ENCODE data around the gene TCF7. TPM values are rescaled to one million over a fixed set of nuclear protein-coding genes. Genes with fewer than 3 reads are reported as not detected.

The TCF7 gene
- total RNA-seq, 1 experiment from 2014 or later: 13.0 TPM

DNA sequence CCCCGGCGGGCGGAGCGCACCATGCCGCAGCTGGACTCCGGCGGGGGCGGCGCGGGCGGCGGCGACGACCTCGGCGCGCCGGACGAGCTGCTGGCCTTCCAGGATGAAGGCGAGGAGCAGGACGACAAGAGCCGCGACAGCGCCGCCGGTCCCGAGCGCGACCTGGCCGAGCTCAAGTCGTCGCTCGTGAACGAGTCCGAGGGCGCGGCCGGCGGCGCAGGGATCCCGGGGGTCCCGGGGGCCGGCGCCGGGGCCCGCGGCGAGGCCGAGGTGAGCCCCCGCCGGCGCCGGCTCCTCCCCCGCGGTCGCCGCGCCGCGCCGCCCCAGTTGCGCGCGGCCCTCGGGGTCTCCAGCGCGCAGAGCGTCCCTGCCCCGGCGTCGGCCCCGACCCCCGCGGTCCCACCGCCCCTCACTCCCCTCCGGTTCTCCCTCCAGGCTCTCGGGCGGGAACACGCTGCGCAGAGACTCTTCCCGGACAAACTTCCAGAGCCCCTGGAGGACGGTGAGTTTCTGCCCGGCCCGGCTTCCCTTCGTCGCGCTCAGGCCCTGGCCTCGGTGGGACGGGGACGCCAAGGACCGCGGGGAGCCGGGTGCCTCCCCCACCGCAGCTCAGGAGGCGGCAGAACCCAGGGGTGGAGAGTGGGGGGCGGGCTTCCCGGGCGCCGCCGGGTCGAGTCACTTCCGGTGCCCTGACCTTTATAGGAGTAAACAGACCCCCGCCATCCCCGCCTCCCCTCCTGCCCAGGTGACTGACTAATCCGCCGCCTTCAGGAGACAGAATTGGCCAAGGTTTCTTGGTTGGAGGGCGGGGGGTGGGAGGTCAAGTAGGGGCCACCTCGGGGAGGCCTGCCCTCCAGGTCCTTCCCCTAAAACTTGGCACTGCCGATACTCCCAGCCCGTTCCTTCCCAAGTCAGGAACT, 665 bp downstream of the TCF7 start:
- Histone ChIP-seq H2AFZ (peak overlapping the region; percentile 72), H3K79me2 (ENCODE audit: low read depth) (no peaks in the 10 kb centered on the region), H3K27me3 (ENCODE audit: insufficient read depth, low read depth) (no peaks in the 10 kb centered on the region), H3K4me2 (peak overlapping the region; percentile 67), H4K20me1 (ENCODE audit: insufficient read depth) (no peaks in the 10 kb centered on the region), H3F3A (ENCODE audit: insufficient read depth, low read depth) (peaks cover 15% of the 10 kb centered on the region; the same call in 1 of the 2 replicates), H3K9me2 (ENCODE audit: insufficient read depth) (no peaks in the 10 kb centered on the region), H3K36me3 (ENCODE audit: low read depth) (no peaks in the 10 kb centered on the region), H3K9me3 (ENCODE audit: insufficient read depth, low read depth) (no peaks in the 10 kb centered on the region), H3K27ac (no peak overlapping the region), H3K4me1 (replicated peaks; ENCODE audit: insufficient read depth) (0 out of 2 replicates have a peak, but pooled peaks cover 6% of the 10 kb centered on the region), H3K4me3 (peak overlapping the region; percentile 90)
- peak in 1 of 2 experiments; percentile 34 for DNase-seq
- intact Hi-C loops (cut with micrococcal nuclease; ENCODE audit: unreplicated experiment): no loop called here
- TF ChIP-seq, protein P1, sequence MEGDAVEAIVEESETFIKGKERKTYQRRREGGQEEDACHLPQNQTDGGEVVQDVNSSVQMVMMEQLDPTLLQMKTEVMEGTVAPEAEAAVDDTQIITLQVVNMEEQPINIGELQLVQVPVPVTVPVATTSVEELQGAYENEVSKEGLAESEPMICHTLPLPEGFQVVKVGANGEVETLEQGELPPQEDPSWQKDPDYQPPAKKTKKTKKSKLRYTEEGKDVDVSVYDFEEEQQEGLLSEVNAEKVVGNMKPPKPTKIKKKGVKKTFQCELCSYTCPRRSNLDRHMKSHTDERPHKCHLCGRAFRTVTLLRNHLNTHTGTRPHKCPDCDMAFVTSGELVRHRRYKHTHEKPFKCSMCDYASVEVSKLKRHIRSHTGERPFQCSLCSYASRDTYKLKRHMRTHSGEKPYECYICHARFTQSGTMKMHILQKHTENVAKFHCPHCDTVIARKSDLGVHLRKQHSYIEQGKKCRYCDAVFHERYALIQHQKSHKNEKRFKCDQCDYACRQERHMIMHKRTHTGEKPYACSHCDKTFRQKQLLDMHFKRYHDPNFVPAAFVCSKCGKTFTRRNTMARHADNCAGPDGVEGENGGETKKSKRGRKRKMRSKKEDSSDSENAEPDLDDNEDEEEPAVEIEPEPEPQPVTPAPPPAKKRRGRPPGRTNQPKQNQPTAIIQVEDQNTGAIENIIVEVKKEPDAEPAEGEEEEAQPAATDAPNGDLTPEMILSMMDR (conservative IDR thresholded peaks at IDR 0.05): no peak
- no peak for TF ChIP-seq EZH2 (IDR thresholded peaks at IDR 0.05; ENCODE audit: low read depth)
- POLR2A ChIA-PET (ENCODE audit: unreplicated experiment): interaction anchor here (0.5 to 0.6 kb wide), 4 partner anchors 9 to 826 kb away, joined by 4 to 11 read pairs (median 6); no protein-coding TSS in a partner anchor
- no TSS peak for BruUV-seq (replicated peaks)
- CTCF ChIA-PET: no interaction called here

DNA sequence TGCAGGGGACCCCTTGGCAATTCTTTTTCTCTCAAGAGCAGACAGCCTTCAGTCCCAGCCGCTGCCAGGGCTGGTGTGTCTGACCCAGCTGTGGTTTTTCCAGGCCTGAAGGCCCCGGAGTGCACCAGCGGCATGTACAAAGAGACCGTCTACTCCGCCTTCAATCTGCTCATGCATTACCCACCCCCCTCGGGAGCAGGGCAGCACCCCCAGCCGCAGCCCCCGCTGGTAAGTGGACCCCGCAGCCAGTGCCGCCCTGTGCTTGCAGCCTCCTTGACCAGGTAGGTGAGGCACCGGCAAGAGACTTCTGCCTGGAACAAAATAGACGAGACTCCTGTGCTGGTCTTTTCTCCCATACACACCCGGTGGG, 1.3 kb downstream of the TCF7 start:
- POLR2A ChIA-PET (ENCODE audit: unreplicated experiment): interaction anchor here (0.5 kb wide), 1 partner anchor 38 kb away, joined by 4 read pairs; no protein-coding TSS in a partner anchor

DNA sequence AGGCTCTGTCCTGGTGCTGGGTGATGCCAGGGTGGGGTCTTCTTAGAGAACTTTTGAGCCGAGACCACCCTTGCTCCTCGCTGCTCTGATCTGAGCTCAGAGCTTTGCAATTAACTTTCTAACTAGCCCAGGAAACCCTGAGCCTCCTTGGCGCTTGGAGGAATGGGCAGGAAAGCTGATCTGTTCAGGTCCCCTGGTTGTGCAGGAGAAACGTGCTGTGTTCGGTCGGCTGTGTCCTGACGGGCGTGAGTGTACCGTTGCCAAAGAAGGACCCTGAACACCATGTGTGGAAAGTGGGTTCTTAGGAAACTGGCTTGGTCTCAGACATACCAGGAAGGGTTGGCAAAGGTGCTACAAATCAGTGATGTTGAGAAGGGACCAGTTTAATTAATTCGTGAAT, 1.8 kb downstream of the TCF7 start:
- no peaks in the 10 kb centered on the region for H3K79me2 ChIP-seq (ENCODE audit: low read depth)
- no peak overlapping the region for H2AFZ ChIP-seq
- H4K20me1 ChIP-seq (ENCODE audit: insufficient read depth): no peaks in the 10 kb centered on the region
- 0 out of 2 replicates have a peak overlapping the region, but pooled peaks have one; percentile 67 for H3K4me2 ChIP-seq
- no peaks in the 10 kb centered on the region for H3K9me2 ChIP-seq (ENCODE audit: insufficient read depth)
- H3K36me3 ChIP-seq (ENCODE audit: low read depth): no peaks in the 10 kb centered on the region
- CTCF ChIA-PET: no interaction called here
- no peaks in the 10 kb centered on the region for H3K27me3 ChIP-seq (ENCODE audit: insufficient read depth, low read depth)
- H3K9me3 ChIP-seq (ENCODE audit: insufficient read depth, low read depth): no peaks in the 10 kb centered on the region
- DNase-seq: no peak
- POLR2A ChIA-PET (ENCODE audit: unreplicated experiment): no interaction called here
- 0 out of 2 replicates have a peak, but pooled peaks cover 6% of the 10 kb centered on the region for H3K4me1 ChIP-seq (replicated peaks; ENCODE audit: insufficient read depth)
- H3F3A ChIP-seq (ENCODE audit: insufficient read depth, low read depth): peaks cover 15% of the 10 kb centered on the region; the same call in 1 of the 2 replicates
- TF ChIP-seq EZH2 (IDR thresholded peaks at IDR 0.05; ENCODE audit: low read depth): no peak
- TF ChIP-seq, protein P1 (conservative IDR thresholded peaks at IDR 0.05): no peak
- H3K4me3 ChIP-seq: no peak overlapping the region
- BruUV-seq (replicated peaks): no TSS peak
- intact Hi-C loops (cut with micrococcal nuclease; ENCODE audit: unreplicated experiment): no loop called here
- H3K27ac ChIP-seq: no peak overlapping the region

More for the DNA sequence above, 1.3 kb downstream of the TCF7 start:
- DNase-seq: no peak
- peaks cover 15% of the 10 kb centered on the region; the same call in 1 of the 2 replicates for H3F3A ChIP-seq (ENCODE audit: insufficient read depth, low read depth)
- intact Hi-C loops (cut with micrococcal nuclease; ENCODE audit: unreplicated experiment): no loop called here
- H3K79me2 ChIP-seq (ENCODE audit: low read depth): no peaks in the 10 kb centered on the region
- H3K4me2 ChIP-seq: peak overlapping the region; percentile 67
- H3K36me3 ChIP-seq (ENCODE audit: low read depth): no peaks in the 10 kb centered on the region
- H3K4me1 ChIP-seq (replicated peaks; ENCODE audit: insufficient read depth): 0 out of 2 replicates have a peak, but pooled peaks cover 6% of the 10 kb centered on the region
- no peaks in the 10 kb centered on the region for H3K9me3 ChIP-seq (ENCODE audit: insufficient read depth, low read depth)
- H3K4me3 ChIP-seq: peak overlapping the region; percentile 90; the same call in 1 of the 2 replicates
- no peaks in the 10 kb centered on the region for H4K20me1 ChIP-seq (ENCODE audit: insufficient read depth)
- H3K27ac ChIP-seq: no peak overlapping the region
- no TSS peak for BruUV-seq (replicated peaks)
- CTCF ChIA-PET: no interaction called here
- TF ChIP-seq EZH2 (IDR thresholded peaks at IDR 0.05; ENCODE audit: low read depth): no peak
- TF ChIP-seq, protein P1 (conservative IDR thresholded peaks at IDR 0.05): no peak
- H3K27me3 ChIP-seq (ENCODE audit: insufficient read depth, low read depth): no peaks in the 10 kb centered on the region
- H2AFZ ChIP-seq: no peak overlapping the region
- no peaks in the 10 kb centered on the region for H3K9me2 ChIP-seq (ENCODE audit: insufficient read depth)

Data from PC-9 (cell line).